HG03196 (cell line): ENCODE measurements around the gene PSD2.
"Not testable (repeated sequence)": the region's sequence is repeated elsewhere in the genome, so short reads cannot be mapped to it uniquely, and the experiment has no call there.

Source experiments
- ATAC-seq: cut with Tn5 transposase; IDR thresholded peaks from one replicate; pipeline ENCODE4 v1.9.1; 2021; ENCODE audit not compliant: unreplicated experiment

PSD2 gene

DNA sequence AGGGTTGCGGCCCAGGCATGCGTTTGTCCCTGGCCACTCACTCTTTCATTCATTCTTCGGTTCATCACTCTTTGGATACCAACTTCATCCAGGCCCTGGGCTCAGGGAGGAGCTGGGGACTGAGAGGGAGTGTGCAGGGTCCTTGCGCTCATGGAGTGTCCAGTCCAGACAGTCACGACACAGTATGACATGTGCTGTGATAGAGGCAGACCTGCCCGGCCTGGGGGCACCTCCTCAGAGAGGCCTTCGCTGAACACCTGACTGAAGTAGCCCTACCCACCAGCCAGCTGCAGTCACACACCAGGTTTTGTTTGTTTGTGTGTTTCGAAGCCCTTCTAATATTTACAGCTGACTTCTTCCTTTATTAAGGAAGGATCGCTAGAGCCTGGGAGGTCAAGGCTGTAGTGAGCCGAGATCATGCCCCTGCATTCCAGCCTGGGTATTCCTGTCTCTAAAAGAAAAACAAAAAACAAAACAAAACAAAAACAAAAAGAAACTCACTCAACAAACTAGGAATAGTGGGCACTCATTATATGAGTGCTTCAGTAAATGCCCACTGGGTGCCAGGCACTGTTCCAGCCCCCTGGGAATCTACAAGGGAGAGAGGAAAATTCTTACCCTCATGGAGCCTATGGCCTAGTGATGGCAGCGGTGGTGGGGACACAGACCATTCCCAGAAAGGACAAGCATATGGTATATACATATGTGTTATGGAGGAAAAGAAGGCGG, 6.3 kb upstream of the PSD2 start:
- ATAC-seq: no peak

DNA sequence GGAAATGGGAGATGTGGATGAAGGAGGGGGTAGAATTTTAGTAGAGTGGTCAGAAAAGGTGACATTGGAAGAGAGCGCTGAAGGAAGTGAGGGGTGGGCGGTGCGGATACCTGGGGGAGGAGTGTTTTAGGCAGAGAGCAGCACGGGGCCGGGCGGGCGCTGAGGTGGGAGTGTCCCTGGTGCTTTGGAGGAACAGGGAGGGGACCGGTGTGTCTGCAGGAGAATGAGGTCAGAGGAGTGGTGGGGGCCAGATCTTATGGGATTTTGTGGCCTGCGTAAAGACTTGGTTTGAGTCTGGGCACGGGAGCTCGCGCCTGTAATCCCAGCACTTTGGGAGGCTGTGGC, 5.8 kb upstream of the PSD2 start:
- ATAC-seq: no peak

DNA sequence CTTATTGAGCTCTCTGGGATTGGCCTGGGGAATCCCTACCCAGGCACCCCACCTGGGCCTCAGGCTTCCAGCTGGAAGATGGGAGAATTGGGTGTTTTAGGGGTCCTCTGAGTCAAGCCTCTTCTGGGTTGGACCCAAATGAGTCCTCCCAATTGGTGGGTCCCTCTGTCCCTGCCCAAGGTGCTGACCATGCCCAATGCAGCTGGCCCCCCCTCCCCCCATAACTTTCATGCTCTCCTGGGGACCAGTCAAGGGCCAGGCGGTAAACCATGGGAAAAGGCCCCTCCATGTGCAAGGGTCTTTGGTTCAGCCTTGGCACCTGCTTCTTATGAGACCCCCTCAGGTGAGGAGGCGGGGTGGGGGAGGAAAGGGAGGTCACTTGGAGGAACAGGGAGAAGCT, 3.4 kb upstream of the PSD2 start:
- no peak for ATAC-seq

DNA sequence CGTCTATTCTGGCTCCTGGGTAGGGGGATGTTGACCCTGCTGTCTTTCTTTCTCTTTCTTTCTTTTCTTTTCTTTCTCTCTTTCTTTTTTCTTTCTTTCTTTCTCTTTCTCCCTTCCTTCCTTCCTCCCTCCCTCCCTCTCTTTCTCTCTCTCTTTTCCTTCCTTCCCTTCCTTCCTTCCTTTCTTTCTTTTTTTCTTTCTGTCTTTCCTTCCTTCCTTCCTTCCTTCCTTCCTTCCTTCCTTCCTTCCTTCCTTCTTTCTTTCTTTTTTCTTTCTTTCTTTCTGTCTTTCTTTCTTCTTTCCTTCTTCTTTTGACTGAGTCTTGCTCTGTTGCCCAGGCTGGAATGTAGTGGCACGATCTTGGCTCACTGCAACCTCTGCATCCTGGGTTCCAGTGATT, 3.0 kb upstream of the PSD2 start:
- ATAC-seq: not testable (repeated sequence)

DNA sequence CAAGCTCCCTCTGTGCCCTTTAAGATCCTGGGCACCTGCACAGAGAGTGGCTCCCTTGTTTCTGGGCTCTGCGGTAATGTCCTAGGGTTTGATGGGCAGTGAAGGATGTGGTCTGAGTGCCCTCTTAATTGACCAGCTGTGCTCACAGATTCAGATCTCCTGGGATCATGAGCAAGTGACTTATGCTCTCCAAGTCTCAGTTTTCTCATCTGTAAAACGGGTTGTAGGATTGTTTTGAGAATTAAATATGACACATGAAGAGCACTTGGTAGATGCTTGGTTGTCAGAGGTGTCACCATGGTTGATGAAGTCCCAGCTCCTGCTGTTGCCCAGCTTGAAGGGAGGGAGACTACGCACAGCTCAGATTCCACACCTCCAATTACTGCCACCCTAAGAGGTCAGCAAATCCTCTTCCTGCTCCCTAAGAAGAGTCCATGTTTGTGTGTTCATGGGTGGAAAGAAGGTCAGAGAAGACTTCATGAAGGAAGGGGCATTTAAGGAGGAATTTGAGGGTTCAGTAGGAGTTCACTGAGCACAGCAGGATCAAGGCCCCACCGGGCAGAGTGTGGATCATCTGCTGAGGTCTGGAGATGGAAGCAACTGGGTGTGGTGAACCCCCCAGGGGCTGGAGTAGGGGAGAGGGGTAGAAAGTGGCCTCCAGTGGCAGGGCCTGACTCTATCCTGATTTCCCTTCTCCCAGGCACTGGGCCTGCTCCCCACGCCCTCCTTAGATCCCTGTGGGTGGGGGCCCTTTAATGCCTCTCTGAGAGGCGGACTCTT, 1.4 kb upstream of the PSD2 start:
- ATAC-seq: no peak

DNA sequence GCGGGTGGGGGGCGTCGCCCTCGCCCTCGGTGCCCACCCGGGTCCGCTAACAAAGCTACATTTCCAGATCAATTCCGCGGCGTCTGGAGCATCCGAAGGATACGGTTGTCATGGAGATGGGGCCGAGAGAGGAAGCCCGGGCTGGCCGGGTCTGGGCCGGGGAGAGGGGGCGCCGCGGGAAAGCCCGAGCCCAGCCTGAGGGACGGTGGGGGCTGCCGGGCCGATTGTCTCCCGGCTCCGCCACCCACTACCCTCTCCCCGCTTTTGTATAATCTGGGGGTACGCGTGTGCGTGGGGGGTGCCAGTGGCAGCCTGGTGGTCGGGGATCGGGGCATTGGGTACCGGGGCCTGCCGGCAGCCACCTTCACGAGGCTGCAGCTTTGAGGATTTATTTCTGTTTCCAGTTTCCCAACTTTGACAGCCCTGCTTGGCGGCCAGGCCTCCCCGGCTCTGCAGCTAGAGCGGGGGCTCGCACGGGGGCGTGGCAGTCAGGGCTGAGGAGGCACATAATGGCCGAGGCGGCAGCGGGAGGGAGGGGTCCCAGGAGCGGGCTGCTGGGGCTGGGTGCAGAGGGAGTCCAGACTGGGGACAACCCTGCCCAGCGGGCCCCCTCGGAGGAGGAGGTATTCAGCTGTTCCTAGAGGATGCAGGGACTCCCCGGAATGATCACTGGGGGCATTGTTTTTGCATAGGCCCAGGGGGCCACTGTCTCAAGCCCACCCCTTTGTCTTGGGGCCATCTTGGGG, 626 bp downstream of the PSD2 start:
- ATAC-seq: no peak

DNA sequence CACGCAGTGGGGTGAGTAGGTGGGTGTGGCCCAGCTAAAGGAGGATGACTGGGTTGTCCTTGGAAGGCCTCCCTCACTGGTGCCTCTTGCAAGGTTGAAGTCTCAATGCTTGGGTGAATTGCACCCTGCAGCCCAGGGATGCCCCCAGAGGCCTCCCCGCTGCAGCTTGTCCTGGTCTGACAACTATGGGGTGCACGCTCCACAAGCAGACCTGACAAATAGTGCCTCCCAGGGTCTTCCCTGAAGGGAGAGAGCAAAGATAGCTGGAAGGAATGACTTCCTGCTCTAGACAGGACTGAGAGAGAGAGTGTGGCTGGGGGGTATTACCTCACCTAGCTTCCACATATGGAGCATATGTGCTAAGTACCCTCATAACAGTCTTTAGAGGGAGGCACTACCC, 1.7 kb downstream of the PSD2 start:
- ATAC-seq: no peak

DNA sequence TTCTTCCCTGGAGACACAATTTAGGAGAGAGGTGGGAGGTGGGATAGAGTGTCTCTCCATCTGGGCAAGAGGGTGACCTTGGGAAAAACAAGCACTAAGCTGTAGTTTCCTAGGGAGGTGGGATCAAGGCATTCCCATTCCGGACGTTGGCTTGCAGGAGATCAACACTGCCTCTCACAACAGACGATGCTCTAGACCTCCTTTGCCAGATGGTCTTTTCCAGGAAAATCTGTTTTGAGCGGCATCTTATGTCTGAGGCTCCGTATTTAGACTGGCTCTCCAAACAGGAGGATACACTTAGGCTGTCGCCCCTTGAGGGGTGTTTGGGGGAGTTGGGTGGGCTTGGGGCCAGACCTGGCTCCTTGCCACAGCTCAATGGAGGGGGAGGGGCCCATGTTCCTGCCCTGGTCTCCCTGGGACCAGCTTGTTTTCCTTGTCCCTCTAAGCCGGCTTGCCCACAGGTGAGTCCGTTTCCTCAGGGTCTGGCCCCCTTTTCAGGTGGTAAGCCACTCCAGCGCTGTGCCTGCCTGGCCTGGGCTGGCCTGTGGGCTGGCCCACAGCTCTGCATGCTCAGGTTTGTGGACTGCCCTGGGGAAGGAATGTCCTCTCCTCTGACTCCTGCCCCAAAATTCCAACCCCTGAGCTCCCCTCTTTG, 2.4 kb downstream of the PSD2 start:
- ATAC-seq: no peak

DNA sequence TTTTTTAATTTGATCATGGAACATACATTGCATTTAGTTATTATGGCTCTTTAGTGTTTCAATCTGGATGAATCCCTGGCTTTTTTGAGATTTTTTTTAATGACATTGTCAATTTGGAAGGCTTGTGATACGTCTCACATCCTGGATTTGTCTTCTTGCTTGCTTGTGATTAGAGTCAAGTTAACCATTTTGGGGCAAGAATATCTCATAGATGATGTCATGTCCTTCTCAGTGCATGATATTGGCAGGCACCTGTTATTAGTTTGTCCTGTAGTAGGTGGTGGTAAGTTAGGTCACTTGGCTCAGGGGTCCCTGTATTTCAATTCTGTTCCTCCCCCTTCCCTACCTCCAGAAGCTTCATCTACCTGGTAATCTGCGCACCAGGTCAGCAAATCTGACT, 3.3 kb downstream of the PSD2 start:
- ATAC-seq: no peak

DNA sequence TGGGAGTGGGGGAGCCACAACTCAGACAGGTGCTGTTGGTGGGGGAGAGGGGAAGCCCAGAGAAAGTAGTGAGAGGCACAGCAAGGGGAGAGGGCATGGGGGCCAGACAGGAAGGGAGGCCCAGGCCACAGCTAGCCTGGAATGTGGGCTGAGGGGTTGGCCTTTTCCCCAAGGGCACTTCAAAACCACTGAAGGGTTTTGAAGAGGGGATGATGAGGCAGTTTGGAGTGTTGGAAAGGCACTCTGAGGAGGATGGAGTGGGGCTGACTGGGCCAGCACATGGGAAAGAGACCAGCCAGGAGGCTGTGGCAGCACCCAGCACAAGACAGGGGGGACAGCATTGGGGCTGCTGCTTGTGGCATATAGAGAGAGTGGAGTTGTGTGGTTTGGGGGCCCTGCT, 3.8 kb downstream of the PSD2 start:
- no peak for ATAC-seq

DNA sequence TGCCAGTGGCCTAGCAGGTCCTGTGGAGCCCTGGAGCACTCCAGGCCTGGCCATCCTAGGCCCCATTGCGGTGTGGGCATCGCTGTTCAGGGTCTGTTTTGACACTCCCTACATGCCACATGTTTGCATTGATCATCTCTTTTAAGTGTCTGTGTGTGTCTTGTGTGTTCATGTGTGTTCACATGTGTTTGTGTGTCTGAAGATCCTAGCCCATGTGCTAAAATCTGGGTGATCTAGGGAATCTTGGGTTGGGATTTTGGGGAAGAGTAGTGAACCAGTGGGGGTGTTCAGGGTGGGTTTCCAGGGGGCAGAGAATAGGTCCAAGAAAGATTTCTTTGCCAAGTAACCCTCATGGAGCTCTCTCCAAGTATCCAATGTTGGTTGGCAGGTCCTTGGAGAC, 8.4 kb downstream of the PSD2 start:
- ATAC-seq: no peak

DNA sequence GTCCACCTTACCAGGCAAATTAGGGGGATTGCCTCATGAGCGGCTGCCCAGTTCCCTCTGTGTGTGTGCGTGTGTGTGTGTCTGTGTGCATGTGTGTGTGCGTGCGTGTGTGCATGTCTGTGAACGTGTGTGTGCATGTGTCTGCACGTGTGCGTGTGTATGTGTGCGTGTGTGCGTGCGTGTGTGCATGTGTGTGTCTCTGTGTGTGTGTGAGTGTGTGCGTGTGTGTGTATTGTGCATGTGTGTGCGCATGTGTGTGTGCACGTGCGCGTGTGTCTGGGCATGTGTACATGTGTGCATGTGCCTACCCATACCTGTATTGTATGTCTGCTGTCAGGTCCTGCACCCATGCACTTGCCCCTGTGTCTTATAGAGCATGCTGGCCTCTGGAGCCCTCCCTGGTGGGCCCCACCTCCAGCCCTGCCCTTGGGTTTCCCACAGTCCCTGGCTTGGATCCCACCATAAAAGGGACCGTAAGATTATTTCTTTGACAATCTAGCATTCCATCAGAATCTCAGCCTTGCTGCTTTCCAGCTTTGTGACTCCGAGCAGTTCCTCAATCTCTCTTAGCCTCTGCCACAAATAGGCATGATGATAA, 9.3 kb downstream of the PSD2 start:
- ATAC-seq: no peak

DNA sequence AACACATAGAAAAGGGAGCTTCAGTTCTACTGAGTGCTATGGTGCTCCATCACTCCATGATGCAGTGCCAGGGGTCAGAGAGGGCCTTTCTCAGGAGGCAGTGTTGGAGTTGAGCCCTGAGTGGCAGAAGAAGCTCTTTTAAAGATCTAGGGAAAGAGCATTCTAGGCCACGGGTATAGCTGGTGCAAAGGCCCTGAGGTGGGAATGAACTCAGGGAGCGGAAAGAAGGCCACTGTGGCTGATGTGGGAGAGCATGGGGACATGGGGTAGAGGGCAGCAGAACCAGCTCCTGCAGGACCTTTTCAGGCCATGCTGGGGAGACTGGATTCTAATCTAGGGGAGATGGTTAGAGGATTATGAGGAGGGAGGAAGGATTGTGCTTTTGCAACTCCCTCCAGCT, 9.9 kb downstream of the PSD2 start:
- no peak for ATAC-seq

DNA sequence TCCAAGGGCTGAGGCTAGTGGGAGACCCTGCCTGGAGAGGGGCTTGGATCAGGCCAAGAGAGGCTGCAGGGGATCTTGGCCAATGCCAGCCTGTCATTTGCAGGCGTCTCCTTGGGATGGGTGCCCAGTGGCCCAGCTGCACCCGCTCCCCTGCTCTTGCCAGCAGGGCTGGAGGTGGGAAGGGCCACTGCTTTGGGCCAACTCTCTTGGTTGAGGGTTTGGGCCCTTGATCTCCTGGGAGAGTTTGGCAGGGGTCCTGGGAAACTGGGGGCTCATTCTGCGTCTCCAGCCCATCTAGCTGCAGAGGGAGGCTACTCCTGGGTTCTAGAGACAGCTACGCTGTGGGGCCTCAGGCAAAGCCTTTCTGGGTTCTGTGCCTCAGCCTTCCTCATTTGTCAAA, 10.5 kb downstream of the PSD2 start:
- no peak for ATAC-seq

DNA sequence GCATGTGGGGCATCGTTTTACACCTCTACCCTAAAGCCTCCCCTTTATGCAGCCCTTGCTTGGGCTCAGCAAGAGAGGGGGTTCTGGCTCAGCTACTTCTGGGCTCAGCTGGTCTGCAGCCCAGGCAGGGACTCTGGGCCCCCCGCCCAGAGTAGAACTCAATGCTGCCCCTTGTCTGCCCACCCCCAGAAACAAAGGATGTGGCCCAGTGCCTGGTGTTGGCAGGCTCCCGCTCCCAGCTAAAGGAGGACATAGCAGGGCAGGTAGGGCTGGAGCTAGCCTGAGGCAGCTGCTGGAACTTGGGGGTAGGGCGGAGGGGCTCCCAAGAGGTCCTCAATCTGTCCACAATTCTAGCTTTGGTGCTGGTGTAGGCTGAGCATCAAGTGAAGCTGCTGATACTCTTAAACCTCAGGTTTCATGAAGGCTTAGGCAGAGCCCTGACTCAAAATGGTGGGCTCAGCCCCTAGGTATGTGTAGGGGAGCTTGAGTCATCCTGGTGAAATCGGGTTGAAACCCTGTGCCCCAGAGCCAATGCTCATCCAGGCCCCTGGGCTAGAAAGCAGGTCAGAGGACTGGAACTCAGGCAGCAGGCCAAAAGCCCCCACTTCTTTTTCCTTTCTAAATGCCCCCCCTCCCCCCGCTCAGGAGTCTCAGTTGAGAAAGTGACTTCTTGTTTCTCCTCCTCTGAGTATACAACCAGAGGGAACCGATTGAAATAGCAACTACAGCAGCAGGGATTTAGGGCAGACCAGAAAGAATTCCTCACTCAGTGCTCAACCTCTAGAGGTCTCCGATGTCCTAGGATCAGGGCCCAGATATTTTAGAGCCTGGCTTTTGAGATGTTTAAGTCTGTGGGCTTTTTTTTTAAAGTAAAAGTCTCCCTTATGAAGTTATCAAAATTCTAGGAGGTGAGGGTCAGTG, 11.4 kb downstream of the PSD2 start:
- ATAC-seq: no peak

DNA sequence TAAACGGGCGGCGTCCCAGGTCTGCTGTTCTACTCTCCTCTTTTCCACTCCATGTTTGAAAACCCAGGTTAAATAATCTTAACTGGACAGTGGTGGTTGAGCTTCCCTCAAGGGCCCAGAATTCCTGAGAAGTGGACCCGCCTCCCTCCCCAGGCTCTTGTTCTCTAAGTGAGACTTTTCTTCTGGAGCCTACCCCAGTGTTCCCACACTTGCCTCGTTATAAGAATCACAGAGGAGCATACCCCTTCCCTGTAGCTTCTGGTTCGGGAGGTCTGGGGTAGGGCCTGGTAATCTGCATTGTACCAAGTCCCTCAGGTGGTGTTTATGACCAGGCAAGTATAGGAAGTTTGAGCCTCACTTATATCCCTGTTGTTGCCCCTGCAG, 12.0 kb downstream of the PSD2 start:
- no peak for ATAC-seq

DNA sequence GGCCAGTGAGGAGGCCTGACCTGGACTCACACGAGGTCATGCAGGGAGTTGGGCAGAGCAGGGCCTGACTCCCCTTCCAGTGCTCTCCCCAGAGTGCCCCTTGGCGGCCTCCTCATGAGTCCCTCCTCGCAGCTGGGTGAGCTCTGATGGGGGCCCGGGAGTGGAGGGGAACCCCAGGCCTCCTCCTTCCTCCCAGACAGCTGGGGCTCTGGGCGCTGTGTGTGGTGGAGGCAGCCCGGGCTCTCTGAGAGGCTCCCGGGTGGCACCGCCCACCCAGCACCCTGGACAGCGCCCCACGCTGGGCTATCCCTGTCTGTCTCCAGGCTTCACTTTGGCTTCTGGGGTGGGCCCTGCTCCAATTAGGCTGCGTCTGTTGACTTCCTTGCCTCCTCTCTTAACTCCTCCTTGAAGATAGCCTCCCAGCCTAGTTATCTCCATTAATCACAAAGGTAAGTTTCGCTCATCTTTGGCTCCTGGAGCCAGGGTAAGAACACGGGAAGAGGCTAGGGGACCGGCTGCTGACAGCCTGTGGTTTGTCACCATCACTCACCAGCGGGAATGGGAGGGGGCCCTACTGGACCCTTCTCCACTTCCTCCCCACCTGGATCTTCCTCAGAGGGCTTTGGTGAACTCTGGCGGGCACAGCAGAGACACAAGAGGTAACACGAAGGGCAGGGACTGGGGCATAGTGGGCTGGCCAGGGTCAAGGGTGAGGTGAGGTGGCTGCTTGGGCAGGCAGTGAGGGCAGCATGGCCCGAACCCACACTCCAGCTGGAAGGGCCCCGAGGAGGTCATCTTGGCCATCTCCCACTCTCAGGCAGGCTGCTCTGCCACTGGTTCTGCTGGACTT, 13.1 kb downstream of the PSD2 start:
- ATAC-seq: no peak

DNA sequence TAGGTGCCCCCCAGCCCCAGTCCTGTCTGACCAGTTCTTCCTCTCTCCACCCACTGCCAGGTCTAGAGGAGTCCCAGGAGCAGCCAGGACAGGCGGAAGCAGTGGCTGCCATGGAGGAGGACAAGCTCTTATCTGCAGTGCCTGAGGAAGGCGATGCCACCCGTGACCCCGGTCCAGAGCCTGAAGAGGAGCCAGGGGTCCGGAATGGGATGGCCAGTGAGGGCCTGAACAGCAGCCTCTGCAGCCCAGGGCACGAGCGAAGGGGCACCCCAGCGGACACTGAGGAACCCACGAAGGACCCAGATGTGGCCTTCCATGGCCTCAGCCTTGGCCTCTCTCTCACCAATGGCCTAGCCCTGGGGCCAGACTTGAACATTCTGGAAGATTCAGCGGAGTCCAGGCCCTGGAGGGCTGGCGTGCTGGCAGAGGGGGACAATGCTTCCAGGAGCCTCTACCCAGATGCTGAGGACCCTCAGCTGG, 13.8 kb downstream of the PSD2 start:
- ATAC-seq: no peak
